HEK293T (cell line): ENCODE measurements around the gene BEGAIN.

Source experiments
- BHLHE40 ChIP-seq: fragments of 450-650 bp; IDR thresholded peaks from 2 replicates; pipeline ENCODE4 v1.6.1; 2016; ENCODE audit warnings: mild to moderate bottlenecking, moderate library complexity, borderline replicate concordance
- ELF4 ChIP-seq: fragments of 450-650 bp; IDR thresholded peaks from 2 replicates; pipeline ENCODE4 v1.6.1; 2017; ENCODE audit warnings: antibody characterized with exemption
- FOXM1 ChIP-seq: fragments of 450-650 bp; IDR thresholded peaks from 2 replicates; pipeline ENCODE4 v1.6.1; 2017; ENCODE audit warnings: mild to moderate bottlenecking, borderline replicate concordance
- HDGF ChIP-seq: fragments of 450-650 bp; IDR thresholded peaks from 2 replicates; pipeline ENCODE4 v1.6.1; 2017; ENCODE audit warnings: antibody characterized with exemption, borderline replicate concordance
- LEF1 ChIP-seq: fragments of 450-650 bp; IDR thresholded peaks from 2 replicates; pipeline ENCODE4 v1.6.1; 2017; ENCODE audit warnings: mild to moderate bottlenecking, borderline replicate concordance
- TARDBP ChIP-seq: fragments of 450-650 bp; IDR thresholded peaks from 2 replicates; pipeline ENCODE4 v1.6.1; 2016

DNA sequence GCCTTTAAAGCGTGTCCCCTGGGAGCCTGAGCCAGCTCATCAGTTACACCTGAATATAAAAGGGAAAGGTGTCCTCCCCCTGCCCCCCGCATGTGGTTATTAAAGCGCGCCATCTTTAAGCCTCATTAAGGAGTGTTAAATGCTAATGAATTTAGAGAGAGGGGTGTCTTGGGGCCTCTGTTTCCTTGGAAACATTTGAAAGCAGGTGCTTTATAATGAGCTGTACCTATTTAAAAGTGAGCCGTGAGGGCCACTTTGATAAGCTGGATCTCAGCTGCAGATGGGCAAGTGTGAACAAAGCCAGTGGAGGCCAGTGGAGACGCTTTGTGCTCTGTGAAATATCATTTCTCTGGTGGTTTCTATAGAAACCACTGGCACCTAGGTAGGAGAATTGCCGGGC is 84.0 kb downstream of the BEGAIN start:
- TF ChIP-seq LEF1 (no peak), BHLHE40 (no peak), HDGF (no peak), ELF4 (no peak), TARDBP (no peak), FOXM1 (no peak)
